Neural progenitor cell (in vitro differentiated cells): ENCODE results near the gene CHD2. TPM values are rescaled to one million over a fixed set of nuclear protein-coding genes. Genes with fewer than 3 reads are reported as not detected.
A peak's percentile ranks its signal among the peaks of the same experiment; 100 is the strongest.
"Not testable (repeated sequence)": the region's sequence is repeated elsewhere in the genome, so short reads cannot be mapped to it uniquely, and the experiment has no call there.

ENCODE experiments used
- DNase-seq: peaks from one replicate; pipeline ENCODE4 v3.0.0-alpha.2; 2016; ENCODE audit warnings: low spot score
- H2AFZ ChIP-seq: fragments of 200-600 bp; sonication (generic); replicated peaks from 2 replicates; pipeline ENCODE4 v1.6.1; 2016; ENCODE audit warnings: antibody characterized with exemption
- H3F3A ChIP-seq: fragments of 200-600 bp; sonication (generic); 2 replicates; pipeline ENCODE4 v1.6.1; 2016; ENCODE audit warnings: antibody characterized with exemption, low read depth
- H3K27ac ChIP-seq: fragments of 200-600 bp; sonication (generic); 2 replicates; pipeline ENCODE4 v1.5.1; 2016; ENCODE audit warnings: mild to moderate bottlenecking
- H3K27me3 ChIP-seq: fragments of 200-600 bp; sonication (generic); 2 replicates; pipeline ENCODE4 v1.6.1; 2016; ENCODE audit warnings: mild to moderate bottlenecking, moderate library complexity
- H3K36me3 ChIP-seq: fragments of 200-600 bp; sonication (generic); 2 replicates; pipeline ENCODE4 v1.5.1; 2016
- H3K4me1 ChIP-seq: fragments of 200-600 bp; sonication (generic); 2 replicates; pipeline ENCODE4 v1.6.1; 2016; ENCODE audit warnings: mixed run types
- H3K4me2 ChIP-seq: fragments of 200-600 bp; sonication (generic); 2 replicates; pipeline ENCODE4 v1.6.1; 2016
- H3K4me3 ChIP-seq: fragments of 200-600 bp; sonication (generic); 2 replicates; pipeline ENCODE4 v1.5.1; 2016
- H3K79me2 ChIP-seq: fragments of 200-600 bp; sonication (generic); 2 replicates; pipeline ENCODE4 v1.6.1; 2016; ENCODE audit warnings: low read depth
- H3K9ac ChIP-seq: fragments of 200-600 bp; sonication (generic); 2 replicates; pipeline ENCODE4 v1.6.1; 2016
- H3K9me3 ChIP-seq: fragments of 200-600 bp; sonication (generic); 2 replicates; pipeline ENCODE4 v1.5.1; 2016; ENCODE audit warnings: low read depth
- H4K20me1 ChIP-seq: fragments of 200-600 bp; sonication (generic); 2 replicates; pipeline ENCODE4 v1.6.1; 2016; ENCODE audit warnings: low read depth
- H3K27ac Mint-ChIP-seq: 3 replicates; pipeline ENCODE4 v1.8.0; 2021; ENCODE audit warnings: mixed read lengths
- H3K27me3 Mint-ChIP-seq: 2 replicates; pipeline ENCODE4 v1.8.0; 2022; ENCODE audit warnings: low read depth, mild to moderate bottlenecking, inconsistent platforms, moderate library complexity, mixed read lengths; ENCODE audit not compliant: insufficient read depth
- H3K36me3 Mint-ChIP-seq: 3 replicates; pipeline ENCODE4 v1.8.0; 2021; ENCODE audit warnings: mixed read lengths
- H3K4me1 Mint-ChIP-seq: 3 replicates; pipeline ENCODE4 v1.8.0; 2021; ENCODE audit warnings: mixed read lengths
- H3K4me3 Mint-ChIP-seq: 3 replicates; pipeline ENCODE4 v1.8.0; 2021; ENCODE audit warnings: mild to moderate bottlenecking, moderate library complexity, mixed read lengths
- H3K9me3 Mint-ChIP-seq: 3 replicates; pipeline ENCODE4 v1.8.0; 2020; ENCODE audit warnings: mixed read lengths
- CTCF ChIP-seq: fragments of 200-600 bp; sonication (generic); IDR thresholded peaks from 2 replicates; pipeline ENCODE4 v1.5.1; 2017; ENCODE audit warnings: antibody characterized with exemption, mild to moderate bottlenecking
- EZH2 ChIP-seq: fragments of 200-600 bp; sonication (generic); IDR thresholded peaks from 2 replicates; pipeline ENCODE4 v1.6.1; 2017; ENCODE audit warnings: antibody characterized with exemption, mild to moderate bottlenecking, moderate library complexity
- EZH2phosphoT487 ChIP-seq: fragments of 200-600 bp; sonication (generic); IDR thresholded peaks from 2 replicates; pipeline ENCODE4 v1.6.1; 2017; ENCODE audit warnings: antibody characterized with exemption
- total RNA-seq: library from RNA; depleted of rRNA; stranded (reverse); fragments of >200 nt; gene quantifications from 2 replicates; pipeline ENCODE4 v1.2.3, GENCODE V29; 2015; ENCODE audit warnings: low replicate concordance

The CHD2 gene
- total RNA-seq, 1 donor from 2014 or later, result 128 TPM

- no peak overlapping the region for H2AFZ ChIP-seq
- H3K9me3 Mint-ChIP-seq, result no peaks in the 10 kb centered on the region
- peak overlapping the region; percentile 73 for H3K4me2 ChIP-seq
- peaks cover 84% of the 10 kb centered on the region for H3K4me1 Mint-ChIP-seq
- peak overlapping the region; percentile 78 for H3K4me3 Mint-ChIP-seq
- no peak for TF ChIP-seq CTCF
- TF ChIP-seq EZH2, result no peak
- no peak for TF ChIP-seq EZH2phosphoT487
- H3K4me1 ChIP-seq, result peaks cover 72% of the 10 kb centered on the region
- no peak overlapping the region for H3K4me3 ChIP-seq
- peaks cover 98% of the 10 kb centered on the region for H3K79me2 ChIP-seq
- peaks cover 5% of the 10 kb centered on the region for H3K27me3 Mint-ChIP-seq
- no peaks in the 10 kb centered on the region for H3K27me3 ChIP-seq
- peak; percentile 49 for DNase-seq
- no peaks in the 10 kb centered on the region for H3K9me3 ChIP-seq
- H3K9ac ChIP-seq, result no peak overlapping the region
- H3K27ac Mint-ChIP-seq, result peak overlapping the region; percentile 83
- peak overlapping the region; percentile 92 for H3K27ac ChIP-seq
- no peaks in the 10 kb centered on the region for H3K36me3 ChIP-seq
- H4K20me1 ChIP-seq, result peaks cover 98% of the 10 kb centered on the region
- H3K36me3 Mint-ChIP-seq, result peaks cover 27% of the 10 kb centered on the region
- H3F3A ChIP-seq, result peaks cover 90% of the 10 kb centered on the region
These were observed 160.5 kb downstream of the CHD2 start for GRCh38 chr15:93060336-93061248.

GRCh38 chr15:93062628-93063261 lies 162.6 kb downstream of the CHD2 start:
- not testable (repeated sequence) for H2AFZ ChIP-seq, H3K27me3 ChIP-seq, DNase-seq, H3K9me3 ChIP-seq, H3K36me3 ChIP-seq, H3K9ac ChIP-seq, H3K9me3 Mint-ChIP-seq, H3K27me3 Mint-ChIP-seq
- Mint-ChIP-seq H3K27ac (peak overlapping the region; percentile 89), H3K4me3 (peak overlapping the region; percentile 69), H3K4me1 (peaks cover 83% of the 10 kb centered on the region), H3K36me3 (peaks cover 28% of the 10 kb centered on the region)
- Histone ChIP-seq H3K79me2 (peaks cover 98% of the 10 kb centered on the region), H3K27ac (peak overlapping the region; percentile 88), H3K4me2 (peak overlapping the region; percentile 74), H4K20me1 (peaks cover 98% of the 10 kb centered on the region), H3K4me3 (peak overlapping the region; percentile 22), H3K4me1 (peaks cover 88% of the 10 kb centered on the region), H3F3A (peaks cover 92% of the 10 kb centered on the region)

GRCh38 chr15:93063262-93063671 lies 163.1 kb downstream of the CHD2 start:
- Histone ChIP-seq H3K27ac (peak overlapping the region; percentile 85), H3K4me3 (no peak overlapping the region), H3K27me3 (no peaks in the 10 kb centered on the region), H3F3A (peaks cover 92% of the 10 kb centered on the region), H2AFZ (no peak overlapping the region), H3K9me3 (no peaks in the 10 kb centered on the region), H3K79me2 (peaks cover 98% of the 10 kb centered on the region), H4K20me1 (peaks cover 98% of the 10 kb centered on the region), H3K4me1 (peaks cover 88% of the 10 kb centered on the region), H3K9ac (no peak overlapping the region), H3K4me2 (peak overlapping the region; percentile 64), H3K36me3 (no peaks in the 10 kb centered on the region)
- peak overlapping the region; percentile 85 for H3K27ac Mint-ChIP-seq
- peak overlapping the region; percentile 33 for H3K4me3 Mint-ChIP-seq
- TF ChIP-seq CTCF (no peak), EZH2 (no peak), EZH2phosphoT487 (no peak)
- peaks cover 2% of the 10 kb centered on the region for H3K9me3 Mint-ChIP-seq
- DNase-seq, result no peak
- H3K36me3 Mint-ChIP-seq, result peaks cover 26% of the 10 kb centered on the region
- H3K27me3 Mint-ChIP-seq, result peaks cover 3% of the 10 kb centered on the region
- H3K4me1 Mint-ChIP-seq, result peaks cover 81% of the 10 kb centered on the region
